GM20000 (cell line): Measurements from ENCODE around the gene CSAD.

Experiments used
- DNase-seq: peaks from one replicate; pipeline ENCODE4 v3.0.0; 2012; ENCODE audit warnings: low spot score
- CTCF ChIP-seq: IDR thresholded peaks from 2 replicates; pipeline ENCODE4 v1.5.1; 2012; ENCODE audit warnings: mild to moderate bottlenecking, control low read depth; ENCODE audit errors: extremely low read depth, missing control alignments

Gene CSAD

GRCh38 chr12:53191885-53192530, 11.3 kb upstream of the CSAD start:
- DNase-seq, result no peak
- TF ChIP-seq CTCF, result no peak

DNA sequence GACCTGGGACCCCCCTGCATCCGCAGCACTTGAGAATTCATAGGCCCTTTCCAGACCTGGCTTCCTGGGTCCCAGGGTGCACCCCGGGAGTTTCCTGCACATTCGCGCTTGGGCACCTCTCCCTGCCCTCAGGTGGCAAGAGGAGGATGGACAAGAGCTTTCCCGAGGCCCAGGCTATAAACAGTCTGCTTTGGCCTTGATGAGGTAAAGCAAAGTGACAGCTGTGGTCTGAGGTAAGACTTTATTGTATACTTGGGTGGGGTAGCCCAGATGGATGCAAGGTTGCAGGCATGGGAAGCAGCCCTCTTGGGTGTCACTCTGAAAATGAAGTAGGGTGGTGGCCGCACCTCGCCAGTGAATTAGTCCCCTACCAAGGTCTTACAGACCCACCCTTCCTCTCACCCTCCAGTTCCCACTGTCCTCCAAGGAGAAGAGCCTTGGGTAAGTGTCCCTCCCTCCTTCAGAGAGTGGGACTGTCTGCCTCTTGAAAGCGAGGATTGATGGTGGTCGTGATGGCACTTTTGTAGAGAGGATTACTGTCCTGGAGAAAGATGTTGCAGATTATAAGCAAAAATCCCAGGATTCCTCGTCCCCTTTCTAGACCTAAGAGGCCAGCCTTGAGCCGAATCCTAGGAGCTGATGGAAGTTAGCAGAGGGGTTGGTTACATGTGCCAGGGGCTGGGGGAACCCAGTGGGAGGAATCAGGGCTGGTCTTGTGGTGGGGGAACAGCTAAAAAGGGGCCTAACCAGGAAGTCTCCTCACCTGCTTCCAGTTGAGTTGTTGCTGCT, 10.6 kb upstream of the CSAD start:
- TF ChIP-seq CTCF, result no peak
- no peak for DNase-seq

DNA sequence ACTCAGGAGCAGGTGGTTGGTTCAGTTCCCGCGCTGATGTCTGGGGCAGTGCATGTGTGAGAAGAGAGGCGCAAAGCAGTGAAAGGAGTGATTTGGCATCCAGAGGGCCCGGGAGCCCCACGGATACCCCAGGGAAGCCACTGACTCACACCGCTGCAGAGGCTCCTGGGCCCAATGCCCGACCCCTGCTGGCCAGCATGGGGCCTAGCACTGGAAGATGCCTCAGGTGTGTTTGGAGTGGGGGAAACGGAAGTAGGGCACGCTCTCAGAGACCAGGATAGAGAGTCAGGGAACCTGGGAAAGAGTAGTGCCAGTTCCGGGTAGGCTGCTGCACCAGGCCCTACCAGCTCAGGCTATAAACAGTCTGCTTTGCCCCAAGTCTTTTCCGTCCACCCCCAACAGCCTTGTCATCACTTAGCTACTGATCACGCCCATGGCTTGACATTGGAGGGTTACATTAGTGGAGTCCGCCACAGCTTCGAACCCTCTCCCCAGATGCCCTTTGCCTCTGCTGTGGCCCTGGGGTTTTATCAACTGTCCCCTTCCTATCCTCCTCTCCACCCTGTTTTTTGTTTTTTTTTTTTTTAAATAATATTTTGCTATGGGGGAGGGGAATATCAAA, 9.5 kb upstream of the CSAD start:
- TF ChIP-seq CTCF, result peak; percentile 70

GRCh38 chr12:53187145-53187899, 6.6 kb upstream of the CSAD start:
- DNase-seq, result no peak
- TF ChIP-seq CTCF, result no peak

More for the DNA sequence above, 9.5 kb upstream of the CSAD start:
- peak; percentile 68 for DNase-seq

DNA sequence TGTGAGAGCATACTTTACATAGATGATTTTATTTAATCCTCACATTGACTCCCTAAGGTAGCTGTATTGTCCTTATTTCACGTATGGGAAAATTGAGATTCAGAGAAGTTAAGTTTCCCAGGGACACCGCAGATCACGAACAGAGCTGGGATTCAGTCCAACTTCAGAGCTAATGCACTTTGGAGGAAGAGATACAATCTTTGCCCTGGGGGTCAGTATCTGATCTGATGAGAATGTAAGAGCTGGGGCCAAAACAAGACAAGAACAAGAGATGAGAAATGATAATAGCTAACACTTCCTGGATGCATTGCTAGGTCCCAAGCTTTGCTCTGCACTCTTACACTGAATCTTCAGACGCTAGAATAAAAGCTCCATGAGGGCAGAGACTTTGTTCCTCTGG, 6.0 kb upstream of the CSAD start:
- no peak for DNase-seq
- no peak for TF ChIP-seq CTCF

GRCh38 chr12:53185582-53186153, 4.9 kb upstream of the CSAD start:
- no peak for TF ChIP-seq CTCF

More at GRCh38 chr12:53185582-53186153, 4.9 kb upstream of the CSAD start:
- DNase-seq, result no peak
